ENCODE data around the gene PLD3. TPM values are rescaled to one million over a fixed set of nuclear protein-coding genes. Genes with fewer than 3 reads are reported as not detected.

Gene PLD3
- total and polyA plus RNA-seq, 2 experiments from 2014 or later, result 181 to 490 TPM

DNA sequence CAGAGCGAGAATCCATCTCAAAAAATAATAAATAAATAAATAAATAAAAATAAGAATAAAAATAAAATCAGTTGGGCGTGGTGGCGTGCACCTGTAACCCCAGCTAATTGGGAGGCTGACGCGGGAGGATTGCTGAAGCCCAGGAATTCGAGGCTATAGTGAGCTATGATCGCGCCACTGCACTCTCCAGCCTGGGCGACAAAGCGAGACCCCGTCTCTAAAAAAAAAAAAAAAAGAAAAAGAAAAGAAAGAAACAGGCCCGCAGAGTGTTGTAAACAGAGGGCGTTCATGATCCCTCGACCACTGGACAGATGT lies 71.9 kb downstream of the PLD3 start:
- Histone ChIP-seq H3K79me2 (replicated peaks; ENCODE audit: insufficient read depth) (no peaks in the 10 kb centered on the region; the same call in none of the 2 replicates), H3K27me3 (ENCODE audit: insufficient read depth) (no peaks in the 10 kb centered on the region), H3K9me2 (ENCODE audit: insufficient read depth) (no peaks in the 10 kb centered on the region), H3K27ac (ENCODE audit: low read depth) (no peak overlapping the region), H4K20me1 (replicated peaks; ENCODE audit: insufficient read depth) (no peaks in the 10 kb centered on the region), H3K4me3 (peak overlapping the region; percentile 87), H3K36me3 (ENCODE audit: insufficient read depth) (no peaks in the 10 kb centered on the region), H2AFZ (no peak overlapping the region), H3K4me2 (peak overlapping the region; percentile 95; the same call in 1 of the 2 replicates), H3F3A (replicated peaks; ENCODE audit: low read depth) (no peaks in the 10 kb centered on the region), H3K4me1 (ENCODE audit: insufficient read depth) (peaks cover 17% of the 10 kb centered on the region)
- Mint-ChIP-seq H3K4me3 (peak overlapping the region; percentile 73), H3K36me3 (ENCODE audit: low read depth) (peaks cover 12% of the 10 kb centered on the region), H3K9me3 (peaks cover 3% of the 10 kb centered on the region; the same call in 1 of the 3 replicates), H3K4me1 (peaks cover 25% of the 10 kb centered on the region), H3K27ac (no peak overlapping the region), H3K27me3 (ENCODE audit: insufficient read depth, low read depth, poor library complexity) (peaks cover 8% of the 10 kb centered on the region)
- TF ChIP-seq ZNF331 (CRISPR knock-in tag; IDR thresholded peaks at IDR 0.05; ENCODE audit: low read depth) (no peak), EZH2phosphoT487 (IDR thresholded peaks at IDR 0.05; ENCODE audit: unreplicated experiment) (no peak), CREB1 (CRISPR knock-in tag; IDR thresholded peaks at IDR 0.05; ENCODE audit: low read depth) (no peak), CTCF (conservative IDR thresholded peaks at IDR 0.05; ENCODE audit: low read depth in 2 of 2) (no peak), ZNF114 (CRISPR knock-in tag; IDR thresholded peaks at IDR 0.05) (no peak), POLR2AphosphoS5 (IDR thresholded peaks at IDR 0.05; ENCODE audit: low read depth) (no peak), ETS1 (IDR thresholded peaks at IDR 0.05) (no peak), STAT1 (IDR thresholded peaks at IDR 0.05; ENCODE audit: unreplicated experiment) (no peak), REST (IDR thresholded peaks at IDR 0.05; ENCODE audit: unreplicated experiment) (no peak), EZH2 (IDR thresholded peaks at IDR 0.05; ENCODE audit: low read depth, unreplicated experiment) (no peak), NANOG (IDR thresholded peaks at IDR 0.05; ENCODE audit: borderline replicate concordance) (no peak), JUNB (IDR thresholded peaks at IDR 0.05; ENCODE audit: unreplicated experiment) (no peak)
- TF ChIP-seq, protein P1, sequence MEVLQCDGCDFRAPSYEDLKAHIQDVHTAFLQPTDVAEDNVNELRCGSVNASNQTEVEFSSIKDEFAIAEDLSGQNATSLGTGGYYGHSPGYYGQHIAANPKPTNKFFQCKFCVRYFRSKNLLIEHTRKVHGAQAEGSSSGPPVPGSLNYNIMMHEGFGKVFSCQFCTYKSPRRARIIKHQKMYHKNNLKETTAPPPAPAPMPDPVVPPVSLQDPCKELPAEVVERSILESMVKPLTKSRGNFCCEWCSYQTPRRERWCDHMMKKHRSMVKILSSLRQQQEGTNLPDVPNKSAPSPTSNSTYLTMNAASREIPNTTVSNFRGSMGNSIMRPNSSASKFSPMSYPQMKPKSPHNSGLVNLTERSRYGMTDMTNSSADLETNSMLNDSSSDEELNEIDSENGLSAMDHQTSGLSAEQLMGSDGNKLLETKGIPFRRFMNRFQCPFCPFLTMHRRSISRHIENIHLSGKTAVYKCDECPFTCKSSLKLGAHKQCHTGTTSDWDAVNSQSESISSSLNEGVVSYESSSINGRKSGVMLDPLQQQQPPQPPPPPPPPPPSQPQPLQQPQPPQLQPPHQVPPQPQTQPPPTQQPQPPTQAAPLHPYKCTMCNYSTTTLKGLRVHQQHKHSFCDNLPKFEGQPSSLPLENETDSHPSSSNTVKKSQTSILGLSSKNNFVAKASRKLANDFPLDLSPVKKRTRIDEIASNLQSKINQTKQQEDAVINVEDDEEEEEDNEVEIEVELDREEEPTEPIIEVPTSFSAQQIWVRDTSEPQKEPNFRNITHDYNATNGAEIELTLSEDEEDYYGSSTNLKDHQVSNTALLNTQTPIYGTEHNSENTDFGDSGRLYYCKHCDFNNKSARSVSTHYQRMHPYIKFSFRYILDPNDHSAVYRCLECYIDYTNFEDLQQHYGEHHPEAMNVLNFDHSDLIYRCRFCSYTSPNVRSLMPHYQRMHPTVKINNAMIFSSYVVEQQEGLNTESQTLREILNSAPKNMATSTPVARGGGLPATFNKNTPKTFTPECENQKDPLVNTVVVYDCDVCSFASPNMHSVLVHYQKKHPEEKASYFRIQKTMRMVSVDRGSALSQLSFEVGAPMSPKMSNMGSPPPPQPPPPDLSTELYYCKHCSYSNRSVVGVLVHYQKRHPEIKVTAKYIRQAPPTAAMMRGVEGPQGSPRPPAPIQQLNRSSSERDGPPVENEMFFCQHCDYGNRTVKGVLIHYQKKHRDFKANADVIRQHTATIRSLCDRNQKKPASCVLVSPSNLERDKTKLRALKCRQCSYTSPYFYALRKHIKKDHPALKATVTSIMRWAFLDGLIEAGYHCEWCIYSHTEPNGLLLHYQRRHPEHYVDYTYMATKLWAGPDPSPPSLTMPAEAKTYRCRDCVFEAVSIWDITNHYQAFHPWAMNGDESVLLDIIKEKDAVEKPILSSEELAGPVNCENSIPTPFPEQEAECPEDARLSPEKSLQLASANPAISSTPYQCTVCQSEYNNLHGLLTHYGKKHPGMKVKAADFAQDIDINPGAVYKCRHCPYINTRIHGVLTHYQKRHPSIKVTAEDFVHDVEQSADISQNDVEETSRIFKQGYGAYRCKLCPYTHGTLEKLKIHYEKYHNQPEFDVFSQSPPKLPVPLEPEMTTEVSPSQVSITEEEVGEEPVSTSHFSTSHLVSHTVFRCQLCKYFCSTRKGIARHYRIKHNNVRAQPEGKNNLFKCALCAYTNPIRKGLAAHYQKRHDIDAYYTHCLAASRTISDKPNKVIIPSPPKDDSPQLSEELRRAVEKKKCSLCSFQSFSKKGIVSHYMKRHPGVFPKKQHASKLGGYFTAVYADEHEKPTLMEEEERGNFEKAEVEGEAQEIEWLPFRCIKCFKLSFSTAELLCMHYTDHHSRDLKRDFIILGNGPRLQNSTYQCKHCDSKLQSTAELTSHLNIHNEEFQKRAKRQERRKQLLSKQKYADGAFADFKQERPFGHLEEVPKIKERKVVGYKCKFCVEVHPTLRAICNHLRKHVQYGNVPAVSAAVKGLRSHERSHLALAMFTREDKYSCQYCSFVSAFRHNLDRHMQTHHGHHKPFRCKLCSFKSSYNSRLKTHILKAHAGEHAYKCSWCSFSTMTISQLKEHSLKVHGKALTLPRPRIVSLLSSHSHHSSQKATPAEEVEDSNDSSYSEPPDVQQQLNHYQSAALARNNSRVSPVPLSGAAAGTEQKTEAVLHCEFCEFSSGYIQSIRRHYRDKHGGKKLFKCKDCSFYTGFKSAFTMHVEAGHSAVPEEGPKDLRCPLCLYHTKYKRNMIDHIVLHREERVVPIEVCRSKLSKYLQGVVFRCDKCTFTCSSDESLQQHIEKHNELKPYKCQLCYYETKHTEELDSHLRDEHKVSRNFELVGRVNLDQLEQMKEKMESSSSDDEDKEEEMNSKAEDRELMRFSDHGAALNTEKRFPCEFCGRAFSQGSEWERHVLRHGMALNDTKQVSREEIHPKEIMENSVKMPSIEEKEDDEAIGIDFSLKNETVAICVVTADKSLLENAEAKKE (CRISPR knock-in tag; IDR thresholded peaks at IDR 0.05), result no peak
- DNase-seq (ENCODE audit: low spot score), result no peak
- no peak for ATAC-seq
